H9 (cell line): ENCODE results near the gene AGMAT. TPM values are rescaled to one million over a fixed set of nuclear protein-coding genes. Genes with fewer than 3 reads are reported as not detected.

Source experiments
- DNase-seq: peaks from one replicate; pipeline ENCODE4 v3.0.0-alpha.2; 2017
- H2AFZ ChIP-seq: one replicate; pipeline ENCODE4 v1.6.1; 2013; ENCODE audit warnings: mild to moderate bottlenecking, low read length, control low read depth, moderate library complexity
- H2AK5ac ChIP-seq: 2 replicates; pipeline ENCODE4 v1.6.1; 2013; ENCODE audit warnings: low read length, control low read depth, mixed read lengths; ENCODE audit not compliant: insufficient read length
- H2BK120ac ChIP-seq: one replicate; pipeline ENCODE4 v1.6.1; 2013; ENCODE audit warnings: low read depth, mild to moderate bottlenecking, low read length, control low read depth, inconsistent platforms; ENCODE audit not compliant: poor library complexity, severe bottlenecking
- H2BK12ac ChIP-seq: 2 replicates; pipeline ENCODE4 v1.6.1; 2013; ENCODE audit warnings: low read length, control low read depth, mixed read lengths, low read depth; ENCODE audit not compliant: insufficient read length
- H2BK15ac ChIP-seq: 2 replicates; pipeline ENCODE4 v1.6.1; 2013; ENCODE audit warnings: low read depth, low read length, control low read depth
- H2BK20ac ChIP-seq: one replicate; pipeline ENCODE4 v1.6.1; 2013; ENCODE audit warnings: low read depth, mild to moderate bottlenecking, low read length, control low read depth, inconsistent platforms; ENCODE audit not compliant: poor library complexity, severe bottlenecking
- H2BK5ac ChIP-seq: 2 replicates; pipeline ENCODE4 v1.6.1; 2013; ENCODE audit warnings: low read length, control low read depth, mixed read lengths; ENCODE audit not compliant: insufficient read length
- H3K14ac ChIP-seq: 2 replicates; pipeline ENCODE4 v1.6.1; 2013; ENCODE audit warnings: low read length, control low read depth; ENCODE audit not compliant: insufficient read depth
- H3K18ac ChIP-seq: 2 replicates; pipeline ENCODE4 v1.6.1; 2013; ENCODE audit warnings: low read depth, mild to moderate bottlenecking, mixed read lengths, low read length, control low read depth; ENCODE audit not compliant: insufficient read length
- H3K23ac ChIP-seq: 2 replicates; pipeline ENCODE4 v1.6.1; 2013; ENCODE audit warnings: low read length, control low read depth, mixed read lengths, low read depth; ENCODE audit not compliant: insufficient read length
- H3K23me2 ChIP-seq: 2 replicates; pipeline ENCODE4 v1.6.1; 2013; ENCODE audit warnings: low read depth, mild to moderate bottlenecking, mixed read lengths, low read length, control low read depth; ENCODE audit not compliant: insufficient read length, poor library complexity, severe bottlenecking
- H3K27ac ChIP-seq: 2 replicates; pipeline ENCODE4 v1.5.1; 2013; ENCODE audit warnings: low read length, control low read depth, mixed read lengths, low read depth; ENCODE audit not compliant: insufficient read length
- H3K27me3 ChIP-seq: 2 replicates; pipeline ENCODE4 v1.6.1; 2013; ENCODE audit warnings: low read length, control low read depth, inconsistent platforms; ENCODE audit not compliant: insufficient read depth
- H3K4ac ChIP-seq: 2 replicates; pipeline ENCODE4 v1.6.1; 2013; ENCODE audit warnings: low read depth, mild to moderate bottlenecking, control low read depth, inconsistent platforms, low read length, moderate library complexity
- H3K4me1 ChIP-seq: 2 replicates; pipeline ENCODE4 v1.6.1; 2013; ENCODE audit warnings: low read length, control low read depth, inconsistent platforms; ENCODE audit not compliant: insufficient read depth
- H3K4me2 ChIP-seq: 2 replicates; pipeline ENCODE4 v1.6.1; 2013; ENCODE audit warnings: low read length, control low read depth, mixed read lengths; ENCODE audit not compliant: insufficient read length, insufficient read depth
- H3K56ac ChIP-seq: 2 replicates; pipeline ENCODE4 v1.6.1; 2013; ENCODE audit warnings: low read depth, mild to moderate bottlenecking, mixed read lengths, low read length, control low read depth; ENCODE audit not compliant: insufficient read length
- H3K79me1 ChIP-seq: 2 replicates; pipeline ENCODE4 v1.6.1; 2013; ENCODE audit warnings: low read depth, mild to moderate bottlenecking, moderate library complexity, low read length, control low read depth, inconsistent platforms; ENCODE audit not compliant: insufficient read depth, poor library complexity, severe bottlenecking
- H3K79me2 ChIP-seq: 2 replicates; pipeline ENCODE4 v1.6.1; 2013; ENCODE audit warnings: low read length, control low read depth, inconsistent platforms; ENCODE audit not compliant: insufficient read depth
- H3K9ac ChIP-seq: 2 replicates; pipeline ENCODE4 v1.6.1; 2013; ENCODE audit warnings: low read length, control low read depth, mixed read lengths; ENCODE audit not compliant: insufficient read length; ENCODE audit errors: extremely low read depth
- H3K9me3 ChIP-seq: one replicate; pipeline ENCODE4 v1.6.1; 2013; ENCODE audit warnings: low read depth, low read length, inconsistent platforms; ENCODE audit not compliant: control insufficient read depth
- H3T11ph ChIP-seq: one replicate; pipeline ENCODE4 v1.6.1; 2013; ENCODE audit warnings: mild to moderate bottlenecking, low read length, control low read depth, inconsistent platforms
- H4K20me1 ChIP-seq: one replicate; pipeline ENCODE4 v1.6.1; 2013; ENCODE audit not compliant: control insufficient read depth, insufficient read length, insufficient read depth
- H4K5ac ChIP-seq: 2 replicates; pipeline ENCODE4 v1.6.1; 2013; ENCODE audit warnings: low read depth, mild to moderate bottlenecking, mixed read lengths, low read length, control low read depth; ENCODE audit not compliant: insufficient read length
- H4K8ac ChIP-seq: replicated peaks from 2 replicates; pipeline ENCODE4 v1.6.1; 2013; ENCODE audit warnings: low read length, control low read depth, mixed read lengths, low read depth; ENCODE audit not compliant: insufficient read length
- H4K91ac ChIP-seq: 2 replicates; pipeline ENCODE4 v1.6.1; 2013; ENCODE audit warnings: low read depth, mild to moderate bottlenecking, moderate library complexity, mixed read lengths, low read length, control low read depth; ENCODE audit not compliant: insufficient read length
- H3K27ac Mint-ChIP-seq, 3 experiments: 2 replicates in 2 of 3; 3 replicates in 1 of 3; pipeline ENCODE4 v1.8.0; 2020 to 2021; ENCODE audit warnings: mixed read lengths in 3 of 3, mild to moderate bottlenecking in 1 of 3, moderate library complexity in 1 of 3
- H3K27me3 Mint-ChIP-seq: 2 replicates; pipeline ENCODE4 v1.8.0; 2021; ENCODE audit warnings: low read depth, mild to moderate bottlenecking, moderate library complexity, mixed read lengths
- H3K36me3 Mint-ChIP-seq, 3 experiments: 2 replicates in 2 of 3; 3 replicates in 1 of 3; pipeline ENCODE4 v1.8.0; 2020 to 2021; ENCODE audit warnings: low read depth in 3 of 3, mixed read lengths in 3 of 3; ENCODE audit not compliant: insufficient read depth in 1 of 3
- H3K4me1 Mint-ChIP-seq, 2 experiments: 2 replicates each; pipeline ENCODE4 v1.8.0; 2020; ENCODE audit warnings: mixed read lengths in 2 of 2
- H3K4me3 Mint-ChIP-seq, 2 experiments: 2 replicates in 1 of 2; 3 replicates in 1 of 2; pipeline ENCODE4 v1.8.0; 2020 to 2021; ENCODE audit warnings: mild to moderate bottlenecking in 2 of 2, mixed read lengths in 2 of 2, moderate library complexity in 1 of 2
- H3K9me3 Mint-ChIP-seq, 2 experiments: 2 replicates in 1 of 2; 3 replicates in 1 of 2; pipeline ENCODE4 v1.8.0; 2020; ENCODE audit warnings: mild to moderate bottlenecking in 2 of 2, mixed read lengths in 2 of 2, moderate library complexity in 1 of 2
- WGBS: extraction: QIAGEN DNeasy Blood & Tissue Kit; methylation state at CpG from one replicate; pipeline ENCODE4 v1.1.7; 2013; ENCODE audit warnings: missing lambda C conversion rate, low lambda C conversion rate, mixed read lengths; ENCODE audit not compliant: insufficient read length; ENCODE audit errors: extremely low coverage; 5-methylcytosine and 5-hydroxymethylcytosine counted together
- total RNA-seq: library from RNA; stranded (reverse); gene quantifications from 2 replicates; pipeline ENCODE4 v1.2.1, GENCODE V29; 2021
- TF ChIP-seq, protein P1 (sequence below): fragments of 200-600 bp; sonication (generic); conservative IDR thresholded peaks from 3 replicates; pipeline ENCODE4 v1.8.0; 2021; ENCODE audit warnings: antibody characterized with exemption, mild to moderate bottlenecking

The AGMAT gene
- total RNA-seq, 1 experiment from 2014 or later, result 4.0 TPM

DNA sequence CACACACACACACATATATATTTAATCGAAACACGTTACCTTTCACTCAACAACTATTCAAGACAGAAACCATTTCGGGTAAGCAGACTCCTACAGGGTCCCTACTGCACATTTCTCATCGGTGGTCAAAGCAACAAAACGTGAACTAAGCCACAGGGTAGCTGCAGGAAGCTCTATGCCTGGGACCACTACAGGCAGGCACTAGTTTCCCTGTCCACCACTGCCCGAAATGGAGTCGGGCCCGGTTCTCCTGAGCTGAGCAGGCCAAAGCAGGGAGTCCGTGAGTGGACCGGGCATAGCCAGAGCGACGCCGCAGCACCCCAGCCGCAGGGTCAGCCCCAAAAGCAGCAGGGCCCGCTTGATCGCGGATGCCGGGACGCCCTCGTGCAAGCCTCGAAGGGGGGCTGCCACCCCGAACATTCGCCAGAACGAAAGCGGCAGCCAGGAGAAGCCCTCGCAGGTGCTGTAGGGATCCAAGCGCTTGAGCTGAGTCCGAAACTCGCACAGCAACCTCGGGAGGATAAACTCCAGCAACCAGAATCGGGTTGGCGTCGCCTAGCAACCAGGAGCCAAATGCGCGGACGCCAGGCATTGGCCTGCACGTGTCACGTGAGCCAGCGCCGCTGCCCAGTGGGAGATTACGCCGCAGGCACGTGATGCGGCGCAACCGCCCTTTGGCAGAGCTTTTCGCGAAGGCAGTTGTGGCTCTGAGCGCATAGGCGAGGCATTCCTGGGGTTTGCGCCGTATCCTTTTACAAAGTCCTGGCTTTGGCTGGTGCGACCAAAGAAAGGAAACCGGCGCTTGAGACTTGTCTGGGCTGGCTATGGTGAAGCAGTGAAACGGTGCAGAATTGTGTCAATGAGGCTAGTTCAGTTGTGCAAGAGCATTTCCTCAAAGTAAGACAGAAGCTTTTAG is 18.5 kb upstream of the AGMAT start:
- Mint-ChIP-seq H3K4me1 (peaks cover 4 to 9% of the 10 kb centered on the region in 2 experiments), H3K9me3 (0 out of 5 replicates have a peak, but pooled peaks cover 2 to 6% of the 10 kb centered on the region in 2 experiments), H3K27me3 (peaks cover 36% of the 10 kb centered on the region), H3K27ac (peak overlapping the region in 2 of 3 experiments; percentile 12 to 46; a peak in 2 of 7 replicates), H3K4me3 (peak overlapping the region; percentile 68 to 79), H3K36me3 (no peaks in the 10 kb centered on the region)
- Histone ChIP-seq H3K56ac (no peak overlapping the region), H3K79me2 (no peaks in the 10 kb centered on the region), H2BK15ac (no peak overlapping the region), H2BK12ac (no peak overlapping the region), H4K5ac (no peak overlapping the region), H3T11ph (no peak overlapping the region), H3K14ac (peak overlapping the region; percentile 82), H4K91ac (no peak overlapping the region), H3K9me3 (no peaks in the 10 kb centered on the region), H3K4me2 (peak overlapping the region; percentile 76), H3K23ac (no peak overlapping the region), H2BK20ac (no peak overlapping the region), H3K23me2 (peaks cover 5% of the 10 kb centered on the region), H3K9ac (peak overlapping the region; percentile 28), H3K4ac (no peak overlapping the region), H2BK120ac (no peak overlapping the region), H2AK5ac (no peak overlapping the region), H4K8ac (no peak overlapping the region), H3K27me3 (no peaks in the 10 kb centered on the region; the same call in 1 of the 2 replicates), H3K79me1 (no peaks in the 10 kb centered on the region), H3K4me1 (no peaks in the 10 kb centered on the region), H3K27ac (no peak overlapping the region), H3K18ac (peak overlapping the region; percentile 74), H2AFZ (no peak overlapping the region), H4K20me1 (no peaks in the 10 kb centered on the region), H2BK5ac (no peak overlapping the region)
- TF ChIP-seq, protein P1, sequence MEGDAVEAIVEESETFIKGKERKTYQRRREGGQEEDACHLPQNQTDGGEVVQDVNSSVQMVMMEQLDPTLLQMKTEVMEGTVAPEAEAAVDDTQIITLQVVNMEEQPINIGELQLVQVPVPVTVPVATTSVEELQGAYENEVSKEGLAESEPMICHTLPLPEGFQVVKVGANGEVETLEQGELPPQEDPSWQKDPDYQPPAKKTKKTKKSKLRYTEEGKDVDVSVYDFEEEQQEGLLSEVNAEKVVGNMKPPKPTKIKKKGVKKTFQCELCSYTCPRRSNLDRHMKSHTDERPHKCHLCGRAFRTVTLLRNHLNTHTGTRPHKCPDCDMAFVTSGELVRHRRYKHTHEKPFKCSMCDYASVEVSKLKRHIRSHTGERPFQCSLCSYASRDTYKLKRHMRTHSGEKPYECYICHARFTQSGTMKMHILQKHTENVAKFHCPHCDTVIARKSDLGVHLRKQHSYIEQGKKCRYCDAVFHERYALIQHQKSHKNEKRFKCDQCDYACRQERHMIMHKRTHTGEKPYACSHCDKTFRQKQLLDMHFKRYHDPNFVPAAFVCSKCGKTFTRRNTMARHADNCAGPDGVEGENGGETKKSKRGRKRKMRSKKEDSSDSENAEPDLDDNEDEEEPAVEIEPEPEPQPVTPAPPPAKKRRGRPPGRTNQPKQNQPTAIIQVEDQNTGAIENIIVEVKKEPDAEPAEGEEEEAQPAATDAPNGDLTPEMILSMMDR, result no peak
- peak; percentile 98 for DNase-seq
- no CpG with 5 or more reads among the region's 56 CpGs for WGBS
